Liver (tissue), 3 donors: ENCODE measurements around the gene EPB41L4B.

Experiments
- EGR1 ChIP-seq, 2 donors: IDR thresholded peaks; 2 replicates each; pipeline ENCODE4 v1.6.1; 2016 to 2018; ENCODE audit warnings: antibody characterized with exemption in 2 of 2, low read depth in 2 of 2
- MAX ChIP-seq: IDR thresholded peaks from 2 replicates; pipeline ENCODE4 v1.6.1; 2016; ENCODE audit warnings: antibody characterized with exemption
- NR2F2 ChIP-seq: IDR thresholded peaks from 2 replicates; pipeline ENCODE4 v1.6.1; 2016; ENCODE audit warnings: antibody characterized with exemption
- RAD21 ChIP-seq, 2 donors: IDR thresholded peaks; 2 replicates each; pipeline ENCODE4 v1.6.1; 2016; ENCODE audit warnings: antibody characterized with exemption in 2 of 2, mild to moderate bottlenecking in 2 of 2
- RXRA ChIP-seq, 2 donors: IDR thresholded peaks; 2 replicates each; pipeline ENCODE4 v1.6.1; 2017 to 2018; ENCODE audit warnings: antibody characterized with exemption in 2 of 2, mild to moderate bottlenecking in 1 of 2
- SP1 ChIP-seq: IDR thresholded peaks from 2 replicates; pipeline ENCODE4 v1.6.1; 2018; ENCODE audit warnings: antibody characterized with exemption, mild to moderate bottlenecking
- TAF1 ChIP-seq: conservative IDR thresholded peaks from 2 replicates; pipeline ENCODE4 v1.6.1; 2016; ENCODE audit warnings: antibody characterized with exemption, mild to moderate bottlenecking
- YY1 ChIP-seq: IDR thresholded peaks from 2 replicates; pipeline ENCODE4 v1.6.1; 2016; ENCODE audit warnings: antibody characterized with exemption, mild to moderate bottlenecking
- TF ChIP-seq, protein P1 (sequence below): fragments of 150-350 bp; IDR thresholded peaks from 2 replicates; pipeline ENCODE4 v1.5.1; 2017; ENCODE audit warnings: improper control_type of control experiment, low read depth, low read length; ENCODE audit not compliant: missing input control
- TF ChIP-seq, protein P2 (sequence below): IDR thresholded peaks from 2 replicates; pipeline ENCODE4 v1.6.1; 2016; ENCODE audit warnings: antibody characterized with exemption, mild to moderate bottlenecking
- TF ChIP-seq, protein P3 (sequence below): IDR thresholded peaks from 2 replicates; pipeline ENCODE4 v1.6.1; 2016; ENCODE audit warnings: antibody characterized with exemption
- donor health status: healthy.
- donor health status: healthy.

GRCh38 chr9:109307380-109308240 is 13.2 kb downstream of the EPB41L4B start:
- TF ChIP-seq, protein P1, sequence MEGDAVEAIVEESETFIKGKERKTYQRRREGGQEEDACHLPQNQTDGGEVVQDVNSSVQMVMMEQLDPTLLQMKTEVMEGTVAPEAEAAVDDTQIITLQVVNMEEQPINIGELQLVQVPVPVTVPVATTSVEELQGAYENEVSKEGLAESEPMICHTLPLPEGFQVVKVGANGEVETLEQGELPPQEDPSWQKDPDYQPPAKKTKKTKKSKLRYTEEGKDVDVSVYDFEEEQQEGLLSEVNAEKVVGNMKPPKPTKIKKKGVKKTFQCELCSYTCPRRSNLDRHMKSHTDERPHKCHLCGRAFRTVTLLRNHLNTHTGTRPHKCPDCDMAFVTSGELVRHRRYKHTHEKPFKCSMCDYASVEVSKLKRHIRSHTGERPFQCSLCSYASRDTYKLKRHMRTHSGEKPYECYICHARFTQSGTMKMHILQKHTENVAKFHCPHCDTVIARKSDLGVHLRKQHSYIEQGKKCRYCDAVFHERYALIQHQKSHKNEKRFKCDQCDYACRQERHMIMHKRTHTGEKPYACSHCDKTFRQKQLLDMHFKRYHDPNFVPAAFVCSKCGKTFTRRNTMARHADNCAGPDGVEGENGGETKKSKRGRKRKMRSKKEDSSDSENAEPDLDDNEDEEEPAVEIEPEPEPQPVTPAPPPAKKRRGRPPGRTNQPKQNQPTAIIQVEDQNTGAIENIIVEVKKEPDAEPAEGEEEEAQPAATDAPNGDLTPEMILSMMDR, result no peak
- TF ChIP-seq EGR1 (IDR thresholded peaks at IDR 0.05; ENCODE audit: low read depth in 2 of 2), result no peak
- peak; percentile 23 for TF ChIP-seq MAX
- peak; percentile 74 for TF ChIP-seq SP1
- TF ChIP-seq, protein P2, sequence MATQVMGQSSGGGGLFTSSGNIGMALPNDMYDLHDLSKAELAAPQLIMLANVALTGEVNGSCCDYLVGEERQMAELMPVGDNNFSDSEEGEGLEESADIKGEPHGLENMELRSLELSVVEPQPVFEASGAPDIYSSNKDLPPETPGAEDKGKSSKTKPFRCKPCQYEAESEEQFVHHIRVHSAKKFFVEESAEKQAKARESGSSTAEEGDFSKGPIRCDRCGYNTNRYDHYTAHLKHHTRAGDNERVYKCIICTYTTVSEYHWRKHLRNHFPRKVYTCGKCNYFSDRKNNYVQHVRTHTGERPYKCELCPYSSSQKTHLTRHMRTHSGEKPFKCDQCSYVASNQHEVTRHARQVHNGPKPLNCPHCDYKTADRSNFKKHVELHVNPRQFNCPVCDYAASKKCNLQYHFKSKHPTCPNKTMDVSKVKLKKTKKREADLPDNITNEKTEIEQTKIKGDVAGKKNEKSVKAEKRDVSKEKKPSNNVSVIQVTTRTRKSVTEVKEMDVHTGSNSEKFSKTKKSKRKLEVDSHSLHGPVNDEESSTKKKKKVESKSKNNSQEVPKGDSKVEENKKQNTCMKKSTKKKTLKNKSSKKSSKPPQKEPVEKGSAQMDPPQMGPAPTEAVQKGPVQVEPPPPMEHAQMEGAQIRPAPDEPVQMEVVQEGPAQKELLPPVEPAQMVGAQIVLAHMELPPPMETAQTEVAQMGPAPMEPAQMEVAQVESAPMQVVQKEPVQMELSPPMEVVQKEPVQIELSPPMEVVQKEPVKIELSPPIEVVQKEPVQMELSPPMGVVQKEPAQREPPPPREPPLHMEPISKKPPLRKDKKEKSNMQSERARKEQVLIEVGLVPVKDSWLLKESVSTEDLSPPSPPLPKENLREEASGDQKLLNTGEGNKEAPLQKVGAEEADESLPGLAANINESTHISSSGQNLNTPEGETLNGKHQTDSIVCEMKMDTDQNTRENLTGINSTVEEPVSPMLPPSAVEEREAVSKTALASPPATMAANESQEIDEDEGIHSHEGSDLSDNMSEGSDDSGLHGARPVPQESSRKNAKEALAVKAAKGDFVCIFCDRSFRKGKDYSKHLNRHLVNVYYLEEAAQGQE, result peak; percentile 58
- peak in 1 of 2 donors; percentile 47 for TF ChIP-seq RAD21 (IDR thresholded peaks at IDR 0.05)
- TF ChIP-seq TAF1, result no peak
- TF ChIP-seq YY1, result peak; percentile 60
- peak; percentile 69 to 70 for TF ChIP-seq RXRA (IDR thresholded peaks at IDR 0.05)
- TF ChIP-seq, protein P3, sequence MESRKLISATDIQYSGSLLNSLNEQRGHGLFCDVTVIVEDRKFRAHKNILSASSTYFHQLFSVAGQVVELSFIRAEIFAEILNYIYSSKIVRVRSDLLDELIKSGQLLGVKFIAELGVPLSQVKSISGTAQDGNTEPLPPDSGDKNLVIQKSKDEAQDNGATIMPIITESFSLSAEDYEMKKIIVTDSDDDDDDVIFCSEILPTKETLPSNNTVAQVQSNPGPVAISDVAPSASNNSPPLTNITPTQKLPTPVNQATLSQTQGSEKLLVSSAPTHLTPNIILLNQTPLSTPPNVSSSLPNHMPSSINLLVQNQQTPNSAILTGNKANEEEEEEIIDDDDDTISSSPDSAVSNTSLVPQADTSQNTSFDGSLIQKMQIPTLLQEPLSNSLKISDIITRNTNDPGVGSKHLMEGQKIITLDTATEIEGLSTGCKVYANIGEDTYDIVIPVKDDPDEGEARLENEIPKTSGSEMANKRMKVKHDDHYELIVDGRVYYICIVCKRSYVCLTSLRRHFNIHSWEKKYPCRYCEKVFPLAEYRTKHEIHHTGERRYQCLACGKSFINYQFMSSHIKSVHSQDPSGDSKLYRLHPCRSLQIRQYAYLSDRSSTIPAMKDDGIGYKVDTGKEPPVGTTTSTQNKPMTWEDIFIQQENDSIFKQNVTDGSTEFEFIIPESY, result no peak
- TF ChIP-seq NR2F2, result no peak
